ENCODE data around the gene OPCML. TPM values are rescaled to one million over a fixed set of nuclear protein-coding genes. Genes with fewer than 3 reads are reported as not detected.

Gene OPCML
- total RNA-seq, 1 donor: not detected

DNA sequence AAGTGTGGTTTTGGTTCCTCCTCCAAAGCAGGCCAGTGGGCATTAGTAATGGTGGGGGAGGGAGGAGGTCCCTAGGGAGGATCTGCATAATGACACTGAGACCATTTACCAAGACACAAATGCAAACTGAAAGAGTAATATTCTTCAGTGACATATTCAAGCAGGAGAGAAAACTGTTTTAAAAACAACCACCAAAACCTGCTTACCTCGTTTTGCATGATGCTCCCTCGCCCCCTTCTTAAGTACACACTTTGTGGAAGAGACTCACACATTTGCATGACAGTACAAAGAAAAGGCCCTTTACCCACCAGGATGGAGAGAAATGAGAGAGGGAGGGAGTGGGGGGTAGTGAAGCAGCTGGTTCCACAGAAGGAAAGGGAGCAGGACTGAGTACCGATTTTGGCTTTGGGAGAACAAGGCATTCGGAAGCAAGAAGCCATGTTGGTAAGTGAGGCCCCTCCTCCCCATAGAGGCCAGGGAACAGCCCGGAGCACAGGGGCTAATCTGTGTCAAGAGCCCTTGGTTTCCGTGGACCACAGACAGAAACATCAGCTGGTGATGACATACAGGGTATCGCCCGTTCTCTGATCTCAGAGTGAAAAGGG lies 13.0 kb upstream of the OPCML start:
- H3K4me3 ChIP-seq (ENCODE audit: low read depth, low read length): no peak overlapping the region
- no peak for DNase-seq (ENCODE audit: low read depth)
- TF ChIP-seq, protein P1, sequence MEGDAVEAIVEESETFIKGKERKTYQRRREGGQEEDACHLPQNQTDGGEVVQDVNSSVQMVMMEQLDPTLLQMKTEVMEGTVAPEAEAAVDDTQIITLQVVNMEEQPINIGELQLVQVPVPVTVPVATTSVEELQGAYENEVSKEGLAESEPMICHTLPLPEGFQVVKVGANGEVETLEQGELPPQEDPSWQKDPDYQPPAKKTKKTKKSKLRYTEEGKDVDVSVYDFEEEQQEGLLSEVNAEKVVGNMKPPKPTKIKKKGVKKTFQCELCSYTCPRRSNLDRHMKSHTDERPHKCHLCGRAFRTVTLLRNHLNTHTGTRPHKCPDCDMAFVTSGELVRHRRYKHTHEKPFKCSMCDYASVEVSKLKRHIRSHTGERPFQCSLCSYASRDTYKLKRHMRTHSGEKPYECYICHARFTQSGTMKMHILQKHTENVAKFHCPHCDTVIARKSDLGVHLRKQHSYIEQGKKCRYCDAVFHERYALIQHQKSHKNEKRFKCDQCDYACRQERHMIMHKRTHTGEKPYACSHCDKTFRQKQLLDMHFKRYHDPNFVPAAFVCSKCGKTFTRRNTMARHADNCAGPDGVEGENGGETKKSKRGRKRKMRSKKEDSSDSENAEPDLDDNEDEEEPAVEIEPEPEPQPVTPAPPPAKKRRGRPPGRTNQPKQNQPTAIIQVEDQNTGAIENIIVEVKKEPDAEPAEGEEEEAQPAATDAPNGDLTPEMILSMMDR (IDR thresholded peaks at IDR 0.05; ENCODE audit: insufficient read depth, low read depth, low read length): no peak

DNA sequence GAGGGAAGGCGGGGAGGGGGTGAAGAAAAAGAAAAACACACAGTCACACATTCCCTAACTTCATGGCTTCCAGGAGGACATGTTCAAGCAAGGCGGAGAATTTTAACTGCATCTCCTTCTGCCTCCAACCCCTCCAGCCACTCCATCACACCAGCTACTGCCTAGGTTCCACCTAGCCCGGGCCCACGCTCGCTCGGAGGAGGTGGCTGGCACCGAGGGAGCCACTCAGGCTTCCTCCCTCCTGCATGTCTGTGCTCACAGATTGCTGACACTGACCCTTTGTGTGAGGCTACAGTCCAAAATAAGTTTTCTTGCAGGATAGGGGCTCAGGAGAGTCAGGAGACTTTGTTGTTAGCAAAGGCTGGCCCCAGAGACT lies 9.4 kb upstream of the OPCML start:
- no peak overlapping the region for H3K4me3 ChIP-seq (ENCODE audit: low read depth, low read length)
- TF ChIP-seq, protein P1 (IDR thresholded peaks at IDR 0.05; ENCODE audit: insufficient read depth, low read depth, low read length): no peak
- no peak for DNase-seq (ENCODE audit: low read depth)

DNA sequence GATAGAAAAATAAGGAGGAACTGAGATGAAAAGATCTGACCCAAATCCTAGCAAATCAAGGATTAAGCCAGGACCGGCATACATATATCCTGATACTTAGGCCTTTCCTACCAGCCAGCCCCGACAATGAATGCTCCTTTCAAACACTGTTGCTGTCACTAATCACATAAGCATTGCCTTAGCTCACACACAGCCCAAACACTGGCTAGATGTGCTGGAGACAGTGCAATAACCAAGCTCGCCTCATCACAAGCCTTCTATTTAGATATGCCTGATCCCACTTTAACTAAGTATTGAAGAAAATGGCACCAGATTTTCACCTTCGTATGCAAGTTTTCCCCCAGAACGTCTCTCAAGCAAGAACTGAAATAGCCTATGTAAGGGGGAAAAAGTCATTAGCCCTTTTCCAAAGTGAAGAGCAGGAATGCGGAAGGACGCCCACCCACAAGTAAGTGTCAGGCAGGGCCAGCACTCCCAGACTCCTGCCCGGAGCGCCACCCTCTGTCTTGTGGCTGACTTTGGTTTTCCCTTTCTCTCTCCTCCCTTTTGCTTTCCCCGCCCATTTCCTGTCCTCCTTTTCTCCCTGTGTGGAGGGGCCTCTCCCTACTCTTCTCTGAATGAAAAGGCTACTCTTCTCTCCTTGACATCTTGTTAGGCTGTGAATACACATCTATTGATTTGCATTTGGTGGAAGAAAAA lies 8.9 kb upstream of the OPCML start:
- TF ChIP-seq, protein P1 (IDR thresholded peaks at IDR 0.05; ENCODE audit: insufficient read depth, low read depth, low read length): no peak
- H3K4me3 ChIP-seq (ENCODE audit: low read depth, low read length): no peak overlapping the region
- DNase-seq (ENCODE audit: low read depth): no peak

DNA sequence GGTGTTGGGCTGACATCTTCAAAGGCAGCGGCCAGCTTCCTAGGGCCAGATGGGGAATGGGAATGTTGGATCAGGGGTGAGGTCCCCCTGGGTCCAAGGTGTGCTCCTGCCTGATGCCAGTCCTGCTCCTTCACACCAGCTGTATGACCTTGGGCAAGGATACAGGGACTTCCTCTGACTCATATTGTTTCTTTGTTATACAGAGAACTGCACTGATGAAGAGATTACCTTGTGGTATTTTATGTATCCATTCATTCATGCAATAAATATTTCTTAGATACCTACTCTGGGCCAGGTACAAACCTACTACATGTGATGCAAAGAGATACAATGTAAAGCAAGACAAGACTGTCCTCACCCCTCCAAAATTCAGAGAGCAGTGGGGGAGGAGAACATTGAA lies 3.9 kb upstream of the OPCML start:
- TF ChIP-seq, protein P1 (IDR thresholded peaks at IDR 0.05; ENCODE audit: insufficient read depth, low read depth, low read length): no peak
- H3K4me3 ChIP-seq (ENCODE audit: low read depth, low read length): no peak overlapping the region
- no peak for DNase-seq (ENCODE audit: low read depth)

DNA sequence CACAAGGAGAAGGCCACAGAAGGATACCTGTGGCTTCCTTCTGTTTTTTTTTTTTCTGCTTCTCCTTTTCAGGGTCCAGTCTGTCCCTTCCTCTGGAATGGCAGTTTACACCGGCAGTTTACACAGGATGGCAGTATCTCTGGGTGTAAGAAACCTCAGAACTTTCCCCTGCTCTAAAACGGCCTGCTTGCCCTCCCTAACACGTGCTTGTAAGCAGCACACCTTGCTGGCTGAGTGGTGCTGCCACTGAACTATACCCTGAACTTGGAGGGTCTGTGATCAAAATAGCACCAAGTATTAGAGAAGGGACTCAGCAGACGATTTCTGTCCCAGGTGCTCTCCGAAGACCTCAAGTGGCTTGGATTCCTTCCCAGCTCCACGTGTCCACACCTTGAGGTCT lies 904 bp upstream of the OPCML start:
- H3K4me3 ChIP-seq (ENCODE audit: low read depth, low read length): no peak overlapping the region
- TF ChIP-seq, protein P1 (IDR thresholded peaks at IDR 0.05; ENCODE audit: insufficient read depth, low read depth, low read length): no peak
- no peak for DNase-seq (ENCODE audit: low read depth)

DNA sequence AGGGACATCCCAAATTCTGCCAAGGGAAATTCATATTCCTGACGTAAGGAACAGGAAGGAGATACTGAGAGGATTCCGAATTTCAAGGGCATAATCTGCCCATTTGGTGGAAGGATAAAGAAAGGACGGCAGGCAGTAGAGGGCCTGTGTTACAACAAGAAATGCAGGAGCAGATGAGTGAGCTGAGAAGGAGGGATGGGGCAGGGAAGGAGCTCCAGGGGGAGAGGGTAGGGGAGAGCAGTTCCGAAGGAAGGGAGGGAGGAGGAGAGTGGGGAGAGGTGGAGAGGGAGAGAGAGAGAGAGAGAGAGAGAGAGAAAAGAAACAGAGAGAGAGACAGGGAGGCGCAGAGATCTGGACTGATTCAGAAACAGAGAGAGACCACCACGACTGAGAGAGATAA lies 843 bp downstream of the OPCML start:
- TF ChIP-seq, protein P1 (IDR thresholded peaks at IDR 0.05; ENCODE audit: insufficient read depth, low read depth, low read length): no peak
- DNase-seq (ENCODE audit: low read depth): no peak
- no peak overlapping the region for H3K4me3 ChIP-seq (ENCODE audit: low read depth, low read length)

DNA sequence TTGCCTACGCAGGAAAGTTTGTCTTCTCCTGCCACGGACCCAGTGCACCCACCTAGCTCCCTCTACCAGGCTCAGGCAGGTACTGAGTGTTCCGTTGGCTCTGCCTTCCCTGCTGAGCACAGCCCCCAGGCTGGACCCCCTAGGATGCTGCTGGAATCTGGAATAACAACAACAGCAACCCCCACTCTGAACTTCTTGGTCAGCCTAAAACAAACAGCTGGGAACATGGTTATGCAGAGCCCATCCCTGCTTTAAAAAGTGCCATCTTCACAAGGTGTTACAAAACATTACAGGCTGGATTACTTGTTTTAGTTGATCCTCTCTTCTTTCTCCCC lies 1.8 kb downstream of the OPCML start:
- no peak for DNase-seq (ENCODE audit: low read depth)
- TF ChIP-seq, protein P1 (IDR thresholded peaks at IDR 0.05; ENCODE audit: insufficient read depth, low read depth, low read length): no peak
- no peak overlapping the region for H3K4me3 ChIP-seq (ENCODE audit: low read depth, low read length)
